Type B pancreatic cell (in vitro differentiated cells): ENCODE data around the gene CEACAM3. TPM values are rescaled to one million over a fixed set of nuclear protein-coding genes. Genes with fewer than 3 reads are reported as not detected.

Experiments
- DNase-seq: peaks from one replicate; pipeline ENCODE4 v3.0.0; 2021; ENCODE audit warnings: mixed read lengths; ENCODE audit not compliant: unreplicated experiment; ENCODE audit errors: extremely low spot score
- H3K27ac Mint-ChIP-seq: 2 replicates; pipeline ENCODE4 v1.8.0; 2021; ENCODE audit warnings: mild to moderate bottlenecking, mixed read lengths
- H3K27me3 Mint-ChIP-seq: 2 replicates; pipeline ENCODE4 v1.8.0; 2021; ENCODE audit warnings: mixed read lengths
- H3K36me3 Mint-ChIP-seq: 2 replicates; pipeline ENCODE4 v1.8.0; 2021; ENCODE audit warnings: mixed read lengths
- H3K4me1 Mint-ChIP-seq: one replicate; pipeline ENCODE4 v1.8.0; 2021; ENCODE audit warnings: mixed read lengths; ENCODE audit not compliant: unreplicated experiment
- H3K4me3 Mint-ChIP-seq: 2 replicates; pipeline ENCODE4 v1.8.0; 2021; ENCODE audit warnings: mild to moderate bottlenecking, mixed read lengths
- H3K9me3 Mint-ChIP-seq: 2 replicates; pipeline ENCODE4 v1.8.0; 2021; ENCODE audit warnings: mixed read lengths
- total RNA-seq: library from RNA; stranded (reverse); gene quantifications from 2 replicates; pipeline ENCODE4 v1.2.1, GENCODE V29; 2021; ENCODE audit warnings: low replicate concordance
- TF ChIP-seq, protein P1 (sequence below): fragments of 200-600 bp; sonication (generic); conservative IDR thresholded peaks from 2 replicates; pipeline ENCODE4 v1.5.0; 2021; ENCODE audit warnings: antibody characterized with exemption, mild to moderate bottlenecking

CEACAM3 gene
- total RNA-seq, 1 donor from 2014 or later = not detected

DNA sequence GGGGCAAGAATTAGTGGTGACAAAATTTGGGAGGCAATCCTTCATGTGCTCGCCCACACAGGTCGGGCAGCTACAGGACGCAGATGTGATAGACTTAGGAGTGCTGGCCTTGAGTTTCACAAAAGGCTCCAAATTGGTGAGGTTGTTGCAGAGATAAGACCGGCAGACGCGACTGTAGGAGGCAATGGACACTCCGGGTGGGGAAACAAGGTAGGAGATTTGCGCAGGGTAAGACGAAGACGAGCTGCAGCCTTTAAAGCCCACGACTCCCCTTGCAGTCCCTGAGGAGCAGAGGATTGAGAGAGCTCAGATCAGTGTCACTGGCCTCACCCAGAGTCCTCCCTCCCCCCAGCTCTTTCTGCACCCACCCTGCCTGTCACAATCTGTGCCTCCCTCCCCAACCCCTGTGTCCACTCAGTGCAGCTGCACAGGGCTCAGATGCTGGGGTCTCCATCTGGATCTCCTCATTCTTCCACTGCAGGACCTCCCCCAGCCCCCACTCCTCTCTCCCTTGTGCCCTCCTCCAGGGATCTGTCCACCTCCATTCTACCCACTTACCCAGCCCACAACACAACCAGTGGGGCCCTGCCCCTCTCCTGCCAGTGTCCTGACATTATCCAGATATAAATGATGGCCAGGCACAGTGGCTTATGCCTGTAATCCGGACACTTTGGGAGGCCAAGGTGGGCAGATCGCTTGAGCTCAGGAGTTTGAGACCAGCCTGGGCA lies 41.8 kb downstream of the CEACAM3 start:
- Mint-ChIP-seq H3K4me3 (no peak overlapping the region), H3K9me3 (no peaks in the 10 kb centered on the region), H3K27ac (no peak overlapping the region), H3K36me3 (no peaks in the 10 kb centered on the region), H3K4me1 (no peaks in the 10 kb centered on the region), H3K27me3 (peaks cover 39% of the 10 kb centered on the region)
- TF ChIP-seq, protein P1, sequence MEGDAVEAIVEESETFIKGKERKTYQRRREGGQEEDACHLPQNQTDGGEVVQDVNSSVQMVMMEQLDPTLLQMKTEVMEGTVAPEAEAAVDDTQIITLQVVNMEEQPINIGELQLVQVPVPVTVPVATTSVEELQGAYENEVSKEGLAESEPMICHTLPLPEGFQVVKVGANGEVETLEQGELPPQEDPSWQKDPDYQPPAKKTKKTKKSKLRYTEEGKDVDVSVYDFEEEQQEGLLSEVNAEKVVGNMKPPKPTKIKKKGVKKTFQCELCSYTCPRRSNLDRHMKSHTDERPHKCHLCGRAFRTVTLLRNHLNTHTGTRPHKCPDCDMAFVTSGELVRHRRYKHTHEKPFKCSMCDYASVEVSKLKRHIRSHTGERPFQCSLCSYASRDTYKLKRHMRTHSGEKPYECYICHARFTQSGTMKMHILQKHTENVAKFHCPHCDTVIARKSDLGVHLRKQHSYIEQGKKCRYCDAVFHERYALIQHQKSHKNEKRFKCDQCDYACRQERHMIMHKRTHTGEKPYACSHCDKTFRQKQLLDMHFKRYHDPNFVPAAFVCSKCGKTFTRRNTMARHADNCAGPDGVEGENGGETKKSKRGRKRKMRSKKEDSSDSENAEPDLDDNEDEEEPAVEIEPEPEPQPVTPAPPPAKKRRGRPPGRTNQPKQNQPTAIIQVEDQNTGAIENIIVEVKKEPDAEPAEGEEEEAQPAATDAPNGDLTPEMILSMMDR = no peak
- no peak for DNase-seq

DNA sequence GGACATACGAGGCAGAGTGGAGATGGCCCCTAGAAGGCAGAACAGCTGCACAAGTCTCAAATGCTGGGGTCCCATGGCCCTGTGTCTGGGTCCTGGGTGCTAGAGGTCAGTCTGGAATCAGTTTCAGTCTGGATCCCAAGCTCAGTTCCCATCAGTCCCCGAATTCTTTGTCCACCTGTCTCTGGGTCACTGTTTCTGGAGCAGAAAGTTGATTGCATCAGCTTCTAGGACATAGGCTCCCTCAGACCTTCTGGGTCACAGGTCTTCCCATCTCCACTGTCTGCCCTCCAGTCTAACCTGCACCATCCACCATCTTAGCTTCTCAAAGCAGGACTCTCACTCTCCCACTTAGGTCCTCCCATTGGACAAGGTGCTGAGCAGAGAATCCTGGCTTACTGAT lies 42.8 kb downstream of the CEACAM3 start:
- DNase-seq = no peak
- Mint-ChIP-seq H3K9me3 (no peaks in the 10 kb centered on the region), H3K27ac (no peak overlapping the region), H3K4me3 (no peak overlapping the region), H3K36me3 (no peaks in the 10 kb centered on the region), H3K27me3 (peaks cover 48% of the 10 kb centered on the region), H3K4me1 (no peaks in the 10 kb centered on the region)
- TF ChIP-seq, protein P1 = no peak

DNA sequence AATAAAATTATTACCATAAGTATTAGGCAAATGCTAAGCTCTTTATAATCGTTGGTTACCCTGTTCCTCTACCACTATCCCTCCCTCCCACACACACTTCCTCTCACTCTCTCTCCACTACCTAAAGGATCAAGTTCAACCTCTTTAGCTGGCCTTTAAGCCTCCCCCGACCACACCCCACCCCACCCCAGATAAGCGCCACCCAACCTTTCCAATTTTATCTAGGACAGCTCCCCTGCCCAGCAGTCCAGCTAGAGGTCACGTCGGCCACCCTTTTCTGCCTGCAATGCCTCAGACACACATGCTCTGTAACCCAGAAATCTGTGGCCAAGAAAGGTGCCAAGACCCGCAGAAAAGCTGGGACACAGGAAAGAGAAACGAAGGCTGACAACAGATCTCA lies 47.0 kb downstream of the CEACAM3 start:
- H3K27ac Mint-ChIP-seq = no peak overlapping the region
- peaks cover 4% of the 10 kb centered on the region for H3K9me3 Mint-ChIP-seq
- DNase-seq = no peak
- no peak overlapping the region for H3K4me3 Mint-ChIP-seq
- H3K4me1 Mint-ChIP-seq = no peaks in the 10 kb centered on the region
- TF ChIP-seq, protein P1 = no peak
- H3K27me3 Mint-ChIP-seq = peaks cover 29% of the 10 kb centered on the region
- H3K36me3 Mint-ChIP-seq = no peaks in the 10 kb centered on the region

- Mint-ChIP-seq H3K4me3 (no peak within 1 kb of the TSS), H3K9me3 (peaks cover 4% of the 10 kb centered on the region), H3K27me3 (peaks cover 30% of the 10 kb centered on the region), H3K27ac (no peak within 1 kb of the TSS), H3K4me1 (no peaks in the 10 kb centered on the region), H3K36me3 (no peaks in the 10 kb centered on the region)
- TF ChIP-seq, protein P1 = no peak
- DNase-seq = no peak
These were observed 48.2 kb downstream of the CEACAM3 start, which contains the start of gene LYPD4 for GRCh38 chr19:41844601-41845000. Gene LYPD4 (minus strand): TSS chr19:41844683. CDS start chr19:41839285, 5,398 bp downstream.

DNA sequence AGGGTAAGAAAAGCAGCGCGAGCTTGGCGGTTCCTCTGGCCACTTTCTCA lies 48.4 kb downstream of the CEACAM3 start, which contains the start of gene DMRTC2:
TSS of gene DMRTC2 (plus strand) at position 42 of the 50 bp plus-strand sequence. CDS start 2,387 bp downstream, outside the sequence.
- no peak for DNase-seq
- peaks cover 30% of the 10 kb centered on the region for H3K27me3 Mint-ChIP-seq
- no peaks in the 10 kb centered on the region for H3K36me3 Mint-ChIP-seq
- H3K4me3 Mint-ChIP-seq = no peak within 1 kb of the TSS
- TF ChIP-seq, protein P1 = no peak
- H3K4me1 Mint-ChIP-seq = no peaks in the 10 kb centered on the region
- peaks cover 4% of the 10 kb centered on the region for H3K9me3 Mint-ChIP-seq
- no peak within 1 kb of the TSS for H3K27ac Mint-ChIP-seq
